Measurements from ENCODE around the gene SMC3. TPM values are rescaled to one million over a fixed set of nuclear protein-coding genes. Genes with fewer than 3 reads are reported as not detected.
"Not testable (repeated sequence)": the region's sequence is repeated elsewhere in the genome, so short reads cannot be mapped to it uniquely, and the experiment has no call there.

Gene SMC3
- total RNA-seq, 1 experiment from 2014 or later = 44.7 TPM

GRCh38 chr10:110623316-110623715 is 55.8 kb downstream of the SMC3 start:
- DNase-seq (ENCODE audit: low read depth) = not testable (repeated sequence)

- no peak for DNase-seq (ENCODE audit: low read depth)
Measured at GRCh38 chr10:110625356-110625894, 57.9 kb downstream of the SMC3 start.

GRCh38 chr10:110625951-110626855 is 58.7 kb downstream of the SMC3 start:
- DNase-seq (ENCODE audit: low read depth) = no peak

- DNase-seq (ENCODE audit: low read depth) = no peak
Measured at GRCh38 chr10:110628161-110628560, 60.7 kb downstream of the SMC3 start.

GRCh38 chr10:110629680-110630191 is 62.2 kb downstream of the SMC3 start:
- DNase-seq (ENCODE audit: low read depth) = peak; percentile 83

- no peak for DNase-seq (ENCODE audit: low read depth)
Measured at GRCh38 chr10:110631934-110632333, 64.4 kb downstream of the SMC3 start.

- no peak for DNase-seq (ENCODE audit: low read depth)
Measured at GRCh38 chr10:110632591-110633215, 65.2 kb downstream of the SMC3 start.

GRCh38 chr10:110634527-110635209 is 67.2 kb downstream of the SMC3 start:
- peak; percentile 25 for DNase-seq (ENCODE audit: low read depth)

- no peak for DNase-seq (ENCODE audit: low read depth)
Measured at GRCh38 chr10:110636572-110636931, 69.1 kb downstream of the SMC3 start.

- no peak for DNase-seq (ENCODE audit: low read depth)
Measured at GRCh38 chr10:110636932-110637557, 69.5 kb downstream of the SMC3 start.

GRCh38 chr10:110637558-110638053 is 70.1 kb downstream of the SMC3 start:
- DNase-seq (ENCODE audit: low read depth) = peak; percentile 17

- DNase-seq (ENCODE audit: low read depth) = no peak
Measured at GRCh38 chr10:110638319-110638718, 70.8 kb downstream of the SMC3 start.

GRCh38 chr10:110639046-110639445 is 71.6 kb downstream of the SMC3 start:
- not testable (repeated sequence) for DNase-seq (ENCODE audit: low read depth)

GRCh38 chr10:110639858-110640257 is 72.4 kb downstream of the SMC3 start:
- not testable (repeated sequence) for DNase-seq (ENCODE audit: low read depth)

GRCh38 chr10:110641256-110641655 is 73.8 kb downstream of the SMC3 start:
- peak; percentile 12 for DNase-seq (ENCODE audit: low read depth)

- no peak for DNase-seq (ENCODE audit: low read depth)
Measured at GRCh38 chr10:110642204-110643034, 74.9 kb downstream of the SMC3 start.

GRCh38 chr10:110643035-110643652 is 75.6 kb downstream of the SMC3 start:
- DNase-seq (ENCODE audit: low read depth) = no peak

GRCh38 chr10:110643653-110644597 is 76.4 kb downstream of the SMC3 start, which contains the start of gene RBM20:
Gene RBM20 (plus strand): TSS chr10:110644336. CDS start chr10:110644455, 119 bp downstream.
- peak; percentile 31 for DNase-seq (ENCODE audit: low read depth)

Measured in LHCN-M2 (cell line).